ENCODE measurements around the gene MTFR2. TPM values are rescaled to one million over a fixed set of nuclear protein-coding genes. Genes with fewer than 3 reads are reported as not detected.

The MTFR2 gene
- total RNA-seq, 4 donors from 2014 or later = 2.3 to 4.7 (median 2.6) TPM

- intact Hi-C loops (cut with DNase I) = no loop called here
- no peak for TF ChIP-seq POLR2A (IDR thresholded peaks at IDR 0.05)
- no peak for TF ChIP-seq CTCF (IDR thresholded peaks at IDR 0.05)
- Histone ChIP-seq H3K36me3 (peaks cover 0 to 3% (median 0%) of the 10 kb centered on the region in 3 donors), H3K27ac (no peak overlapping the region), H3K9me3 (no peaks in the 10 kb centered on the region), H3K27me3 (no peaks in the 10 kb centered on the region), H3K4me1 (no peaks in the 10 kb centered on the region), H3K4me3 (no peak overlapping the region)
- 83 to 85% methylated on average over 9 of the region's 9 CpGs for WGBS, 2 donors
- DNase-seq = no peak
These were observed 13.4 kb downstream of the MTFR2 start for GRCh38 chr6:136236466-136237293.

DNA sequence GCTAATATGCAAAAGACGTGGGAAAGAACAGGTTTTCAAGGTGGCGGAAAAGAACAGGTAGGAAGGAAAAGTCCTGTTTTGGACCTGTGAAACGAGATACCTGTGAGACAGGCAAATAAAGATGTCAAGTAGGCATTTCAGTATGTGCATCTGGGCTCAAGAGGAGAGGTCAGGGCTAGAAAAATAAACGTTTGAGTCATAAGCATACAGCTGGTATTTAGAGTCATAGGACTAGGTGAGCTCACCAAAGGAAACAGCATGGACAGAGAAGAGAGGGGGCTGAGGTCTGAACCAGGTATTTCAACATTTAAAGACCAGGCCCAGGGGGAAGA lies 14.9 kb downstream of the MTFR2 start:
- no peak for DNase-seq
- no peaks in the 10 kb centered on the region for H3K27me3 ChIP-seq
- WGBS, 2 donors = 71 to 76% methylated on average over 4 of the region's 4 CpGs
- peaks cover 0 to 3% (median 0%) of the 10 kb centered on the region in 3 donors for H3K36me3 ChIP-seq
- intact Hi-C loops (cut with DNase I) = no loop called here
- no peak overlapping the region for H3K27ac ChIP-seq
- no peak overlapping the region for H3K4me3 ChIP-seq
- no peaks in the 10 kb centered on the region for H3K4me1 ChIP-seq
- TF ChIP-seq CTCF (IDR thresholded peaks at IDR 0.05) (no peak), POLR2A (IDR thresholded peaks at IDR 0.05) (no peak)
- H3K9me3 ChIP-seq = no peaks in the 10 kb centered on the region

DNA sequence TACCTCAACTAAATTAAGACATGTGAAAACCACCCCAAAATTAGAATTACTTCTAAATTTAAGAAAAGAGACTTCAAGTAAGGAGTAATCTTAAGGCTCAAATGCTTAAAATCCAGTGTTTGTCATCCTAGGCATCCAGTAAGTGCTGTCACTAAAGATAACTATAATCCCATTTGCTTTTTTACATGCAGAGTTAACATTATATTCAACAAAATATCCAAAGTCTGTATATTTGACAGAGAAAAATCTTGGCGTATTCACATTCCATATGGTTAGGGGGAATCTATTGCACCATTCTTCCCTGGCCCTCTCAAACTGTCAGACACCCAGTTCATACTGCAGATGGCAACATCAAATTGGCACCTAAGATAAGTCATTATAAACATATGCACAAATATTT lies 17.4 kb downstream of the MTFR2 start:
- Histone ChIP-seq H3K9me3 (no peaks in the 10 kb centered on the region), H3K4me3 (no peak overlapping the region), H3K4me1 (no peaks in the 10 kb centered on the region), H3K36me3 (no peaks in the 10 kb centered on the region), H3K27ac (no peak overlapping the region), H3K27me3 (no peaks in the 10 kb centered on the region)
- intact Hi-C loops (cut with DNase I) = no loop called here
- WGBS, 2 donors = 100% methylated on average over 1 of the region's 1 CpG
- DNase-seq = no peak
- no peak for TF ChIP-seq CTCF (IDR thresholded peaks at IDR 0.05)
- TF ChIP-seq POLR2A (IDR thresholded peaks at IDR 0.05) = no peak

DNA sequence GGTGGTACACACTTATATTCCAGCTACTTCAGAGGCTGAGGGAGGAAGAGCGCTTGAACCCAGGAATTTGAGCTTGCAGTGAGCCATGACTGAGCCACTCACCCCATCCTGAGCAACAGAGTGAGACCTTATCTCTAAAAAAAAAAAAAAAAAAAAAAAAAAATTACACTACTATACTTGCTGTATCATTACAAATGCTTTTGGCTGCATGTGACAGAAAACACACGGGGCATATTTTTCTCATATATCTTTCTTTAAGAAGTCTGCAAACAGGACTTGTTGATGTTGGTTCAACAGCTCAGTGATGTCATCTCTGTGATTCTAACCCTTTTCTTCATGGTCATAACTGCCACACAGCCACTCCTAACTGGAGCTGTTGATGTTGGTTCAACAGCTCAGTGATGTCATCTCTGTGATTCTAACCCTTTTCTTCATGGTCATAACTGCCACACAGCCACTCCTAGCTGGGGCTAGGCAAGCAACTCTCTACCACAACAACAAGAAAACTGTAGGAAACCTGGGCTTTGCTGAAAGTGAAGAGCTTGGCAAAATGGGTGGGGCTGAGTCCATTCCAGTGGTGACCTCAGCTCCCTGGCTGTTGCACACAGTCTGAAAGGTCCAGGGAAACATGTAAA lies 19.8 kb downstream of the MTFR2 start:
- 86 to 88% methylated on average over 2 of the region's 2 CpGs for WGBS, 2 donors
- H3K27ac ChIP-seq = no peak overlapping the region
- no peaks in the 10 kb centered on the region for H3K27me3 ChIP-seq
- TF ChIP-seq CTCF (IDR thresholded peaks at IDR 0.05) (no peak), POLR2A (IDR thresholded peaks at IDR 0.05) (no peak)
- no peaks in the 10 kb centered on the region for H3K36me3 ChIP-seq
- H3K4me3 ChIP-seq = no peak overlapping the region
- H3K9me3 ChIP-seq = no peaks in the 10 kb centered on the region
- peaks cover 0 to 13% (median 0%) of the 10 kb centered on the region in 3 donors for H3K4me1 ChIP-seq
- no peak for DNase-seq
- intact Hi-C loops (cut with DNase I) = no loop called here

DNA sequence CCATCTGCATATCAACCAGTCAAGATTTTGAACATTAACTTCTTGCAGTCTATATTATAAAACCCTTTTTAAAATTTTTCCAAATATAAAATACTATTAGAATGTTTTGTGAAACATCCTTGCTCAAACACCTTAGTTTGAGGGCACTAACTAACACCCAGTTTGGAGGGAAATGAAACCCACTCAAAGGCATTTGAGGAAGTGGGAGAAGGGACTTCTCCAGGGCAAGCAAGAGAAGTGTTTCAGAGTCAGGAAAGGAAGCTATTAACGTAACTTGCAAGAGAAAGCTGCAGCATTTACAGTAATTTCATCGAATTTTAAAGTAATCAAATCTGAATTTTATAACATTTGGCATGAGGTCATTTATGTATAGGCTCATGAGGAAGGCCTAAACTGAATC lies 21.3 kb downstream of the MTFR2 start:
- Histone ChIP-seq H3K9me3 (no peaks in the 10 kb centered on the region), H3K36me3 (no peaks in the 10 kb centered on the region), H3K27me3 (no peaks in the 10 kb centered on the region), H3K27ac (no peak overlapping the region), H3K4me3 (no peak overlapping the region), H3K4me1 (peaks cover 0 to 13% (median 0%) of the 10 kb centered on the region in 3 donors)
- WGBS, 2 donors = 79 to 82% methylated on average over 2 of the region's 2 CpGs
- TF ChIP-seq POLR2A (IDR thresholded peaks at IDR 0.05) (no peak), CTCF (IDR thresholded peaks at IDR 0.05) (no peak)
- intact Hi-C loops (cut with DNase I) = no loop called here
- DNase-seq = no peak
